EL (cell line): ENCODE measurements around the gene MIEF2.
"Not testable (repeated sequence)": the region's sequence is repeated elsewhere in the genome, so short reads cannot be mapped to it uniquely, and the experiment has no call there.

Experiments
- DNase-seq: peaks from one replicate; pipeline ENCODE4 v3.0.0-alpha.2; 2016

The MIEF2 gene

GRCh38 chr17:18300725-18301480 is 40.4 kb downstream of the MIEF2 start:
- DNase-seq, result no peak

DNA sequence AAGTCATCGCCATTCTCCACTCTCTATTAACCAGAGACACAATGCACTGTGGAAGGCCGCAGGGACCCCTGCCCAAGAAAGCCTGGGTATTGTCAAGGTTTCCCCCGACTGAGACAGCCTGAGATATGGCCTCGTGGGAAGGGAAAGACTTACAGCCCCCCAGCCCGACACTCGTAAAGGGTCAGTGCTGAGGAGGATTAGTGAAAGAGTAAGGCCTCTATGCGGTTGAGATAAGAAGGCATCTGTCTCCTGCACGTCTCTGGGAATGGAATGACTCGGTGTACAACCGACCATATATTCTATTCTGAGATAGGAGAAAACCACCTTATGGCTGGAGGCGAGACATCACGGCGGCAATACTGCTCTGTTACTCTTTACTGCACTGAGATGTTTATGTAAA is 42.7 kb downstream of the MIEF2 start:
- DNase-seq, result not testable (repeated sequence)

DNA sequence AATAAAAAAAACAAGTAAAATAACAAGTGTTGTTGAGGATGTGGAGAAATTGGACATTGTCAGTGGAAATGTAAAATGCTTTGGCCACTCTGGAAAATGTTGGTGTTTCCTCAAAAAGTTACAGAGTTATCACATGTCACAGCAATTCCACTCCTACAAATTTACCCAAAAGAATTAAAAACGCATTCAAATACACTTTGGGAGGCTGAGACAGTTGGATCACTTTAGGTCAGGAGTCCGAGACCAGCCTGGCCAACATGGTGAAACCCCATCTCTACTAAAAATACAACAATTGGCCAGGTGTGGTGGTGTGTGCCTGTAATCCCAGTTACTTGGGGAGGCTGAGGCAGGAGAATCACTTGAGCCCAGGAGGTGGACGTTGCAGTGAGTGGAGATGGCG is 48.7 kb downstream of the MIEF2 start:
- DNase-seq, result no peak

DNA sequence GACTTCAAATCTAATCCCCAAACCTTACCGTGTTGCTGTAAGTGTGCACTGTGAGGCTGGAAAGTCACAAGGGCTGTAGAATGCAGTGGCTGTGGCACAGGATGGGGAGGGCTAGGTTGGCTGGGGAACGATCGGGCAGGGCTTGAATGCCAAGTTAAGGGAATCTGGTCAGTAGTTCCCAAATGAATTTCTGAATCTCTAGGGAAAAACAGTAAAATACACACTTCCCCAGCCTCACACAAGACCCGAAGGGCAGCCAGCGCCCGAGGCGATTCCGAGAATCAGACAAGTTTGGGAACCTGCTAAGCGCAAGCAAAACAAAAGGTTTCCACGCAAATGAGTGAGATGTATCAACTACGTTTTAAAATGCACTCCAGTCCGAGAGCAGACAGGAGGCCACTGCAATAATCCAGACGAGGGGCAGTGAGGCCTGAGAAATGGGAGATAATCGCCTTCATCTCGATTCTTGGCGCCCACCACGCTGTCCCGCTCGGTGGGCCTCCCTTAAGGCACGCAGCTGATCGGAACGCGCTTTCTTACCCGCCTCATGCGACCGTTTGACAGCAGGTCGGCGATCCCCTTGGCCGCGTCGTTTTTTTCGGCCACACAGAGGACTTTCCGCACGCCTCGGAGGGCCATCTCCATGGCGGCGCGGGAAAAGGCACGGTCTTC is 53.7 kb downstream of the MIEF2 start:
- peak; percentile 25 for DNase-seq

GRCh38 chr17:18314731-18315561 is 54.5 kb downstream of the MIEF2 start, which contains the start of the genes SMCR8 and TOP3A:
TSS of gene SMCR8 (plus strand) at chr17:18315293. CDS start at chr17:18315790, 497 bp downstream.
TSS of gene TOP3A (minus strand) at chr17:18314994. CDS start at chr17:18314778, 216 bp downstream.
- peak; percentile 99 for DNase-seq

- no peak for DNase-seq
These were observed 55.1 kb downstream of the MIEF2 start for GRCh38 chr17:18315562-18315922.

- DNase-seq, result no peak
These were observed 55.5 kb downstream of the MIEF2 start for GRCh38 chr17:18315961-18316360.
